Right lobe of liver (tissue), 4 donors: ENCODE results near the gene ACOT7.

Experiments used
- CTCF ChIP-seq, 4 donors: fragments of 200-600 bp in 3 of 4; fragments of 450-650 bp in 1 of 4; IDR thresholded peaks; one replicate each; pipeline versions ENCODE4 v1.5.1 to v1.8.0; 2016 to 2022; ENCODE audit warnings: antibody characterized with exemption in 4 of 4, mild to moderate bottlenecking in 2 of 4
- POLR2A ChIP-seq: fragments of 450-650 bp; IDR thresholded peaks from one replicate; pipeline ENCODE4 v1.6.1; 2017; ENCODE audit warnings: antibody characterized with exemption, mild to moderate bottlenecking
- donor health status: DM: no; HTN: no; CAD: no.
- donor health status: DM: no; HTN: no; CAD: no.
- donor health status: DM: no; HTN: yes; CAD: no.

GRCh38 chr1:6351480-6352137, 42.0 kb downstream of the ACOT7 start:
- TF ChIP-seq POLR2A (no peak), CTCF (IDR thresholded peaks at IDR 0.05) (no peak)
